Smooth muscle cell (in vitro differentiated cells): ENCODE results near the gene KCNG2. TPM values are rescaled to one million over a fixed set of nuclear protein-coding genes. Genes with fewer than 3 reads are reported as not detected.
A peak's percentile ranks its signal among the peaks of the same experiment; 100 is the strongest.

Experiments used
- DNase-seq: peaks from one replicate; lab custom pipeline; 2025; ENCODE audit not compliant: unreplicated experiment; lab: John Stamatoyannopoulos, UW
- H2AFZ ChIP-seq: fragments of 200-600 bp; sonication (generic); 2 replicates; pipeline ENCODE4 v1.6.0; 2016; ENCODE audit warnings: antibody characterized with exemption, low read depth, mild to moderate bottlenecking
- H3F3A ChIP-seq: fragments of 200-600 bp; sonication (generic); 2 replicates; pipeline ENCODE4 v1.6.0; 2017; ENCODE audit warnings: antibody characterized with exemption, low read depth
- H3K27ac ChIP-seq: fragments of 200-600 bp; sonication (generic); 2 replicates; pipeline ENCODE4 v1.5.1; 2016; ENCODE audit warnings: low read depth, mild to moderate bottlenecking
- H3K27me3 ChIP-seq: fragments of 200-600 bp; sonication (generic); 2 replicates; pipeline ENCODE4 v1.6.1; 2016; ENCODE audit warnings: low read depth, mild to moderate bottlenecking
- H3K36me3 ChIP-seq: fragments of 200-600 bp; sonication (generic); 2 replicates; pipeline ENCODE4 v1.5.1; 2016; ENCODE audit warnings: low read depth
- H3K4me1 ChIP-seq: fragments of 200-600 bp; sonication (generic); 2 replicates; pipeline ENCODE4 v1.5.1; 2016; ENCODE audit warnings: low read depth
- H3K4me2 ChIP-seq: fragments of 200-600 bp; sonication (generic); 2 replicates; pipeline ENCODE4 v1.6.0; 2016; ENCODE audit warnings: mild to moderate bottlenecking
- H3K4me3 ChIP-seq: fragments of 200-600 bp; sonication (generic); 2 replicates; pipeline ENCODE4 v1.5.1; 2016; ENCODE audit warnings: mild to moderate bottlenecking
- H3K79me2 ChIP-seq: fragments of 200-600 bp; sonication (generic); 2 replicates; pipeline ENCODE4 v1.6.0; 2016; ENCODE audit warnings: low read depth, mild to moderate bottlenecking
- H3K9ac ChIP-seq: fragments of 200-600 bp; sonication (generic); 2 replicates; pipeline ENCODE4 v1.6.0; 2016; ENCODE audit warnings: low read depth
- H3K9me3 ChIP-seq: fragments of 200-600 bp; sonication (generic); replicated peaks from 2 replicates; pipeline ENCODE4 v1.5.1; 2016; ENCODE audit warnings: low read depth
- H4K20me1 ChIP-seq: fragments of 200-600 bp; sonication (generic); 2 replicates; pipeline ENCODE4 v1.6.0; 2016; ENCODE audit warnings: low read depth
- WGBS: methylation state at CpG from one replicate; pipeline ENCODE4 v1.1.7; 2016; ENCODE audit warnings: low lambda C conversion rate; 5-methylcytosine and 5-hydroxymethylcytosine counted together
- polyA plus RNA-seq: library from polyadenylated mRNA; unstranded; fragments of >200 nt; fragmentation: Nextera tagmentation; extraction: Ambion mirVana; gene quantifications from 2 replicates; pipeline ENCODE4 v1.2.1, GENCODE V29; 2016
- total RNA-seq: library from RNA; depleted of rRNA; stranded (reverse); fragments of >200 nt; gene quantifications from 2 replicates; pipeline ENCODE4 v1.2.3, GENCODE V29; 2014
- TF ChIP-seq, protein P1 (sequence below): fragments of 200-600 bp; sonication (generic); IDR thresholded peaks from 2 replicates; pipeline ENCODE4 v1.5.1; 2017; ENCODE audit warnings: borderline replicate concordance, mild to moderate bottlenecking, antibody characterized with exemption; ENCODE audit not compliant: insufficient read depth, poor library complexity, severe bottlenecking

KCNG2 gene
- total and polyA plus RNA-seq, 2 experiments from 2014 or later, result 0.17 TPM; not detected in 1

DNA sequence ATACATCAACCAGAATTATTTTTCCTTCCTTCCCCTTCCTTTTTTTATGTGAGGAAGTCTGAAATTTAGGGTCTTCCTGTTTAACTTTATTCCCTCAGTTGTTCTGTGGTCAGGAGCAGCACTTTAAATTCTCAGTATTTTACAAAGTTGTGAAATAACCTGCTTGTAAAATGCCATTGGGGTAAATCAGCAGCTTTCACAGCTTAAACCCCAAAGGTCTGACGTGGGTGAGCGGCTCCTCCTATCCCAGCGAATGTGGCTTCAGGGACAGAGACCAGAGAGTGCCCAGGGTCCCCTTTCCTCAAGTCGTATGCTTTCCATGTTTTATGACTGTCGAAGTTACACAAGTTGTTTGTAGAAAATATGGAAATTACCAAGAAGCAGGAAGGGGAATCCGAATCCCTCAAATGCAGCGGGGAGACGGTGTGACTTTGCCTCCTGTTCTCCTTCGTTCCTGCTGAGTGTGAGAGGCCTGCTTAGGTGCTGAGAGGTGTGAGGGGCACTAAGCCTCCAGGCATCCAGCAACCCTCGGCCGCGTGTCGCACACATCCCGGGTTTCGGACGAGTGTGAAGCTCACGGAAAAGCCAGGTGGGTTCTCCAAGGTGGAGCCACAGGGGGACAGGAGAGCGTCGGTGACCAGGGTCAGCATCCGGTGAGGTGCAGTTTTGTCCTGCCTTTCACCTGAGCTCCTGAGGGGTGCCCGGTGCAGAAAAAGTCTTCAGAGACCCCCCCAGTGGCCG is 10.8 kb upstream of the KCNG2 start:
- Histone ChIP-seq H3K9ac (no peak overlapping the region), H3K27ac (no peak overlapping the region), H3K9me3 (no peaks in the 10 kb centered on the region), H3K4me2 (no peak overlapping the region), H3K4me1 (no peaks in the 10 kb centered on the region), H3K36me3 (no peaks in the 10 kb centered on the region), H3F3A (no peaks in the 10 kb centered on the region), H3K79me2 (no peaks in the 10 kb centered on the region), H4K20me1 (no peaks in the 10 kb centered on the region), H3K4me3 (no peak overlapping the region), H3K27me3 (peaks cover 43% of the 10 kb centered on the region), H2AFZ (no peak overlapping the region)
- TF ChIP-seq, protein P1, sequence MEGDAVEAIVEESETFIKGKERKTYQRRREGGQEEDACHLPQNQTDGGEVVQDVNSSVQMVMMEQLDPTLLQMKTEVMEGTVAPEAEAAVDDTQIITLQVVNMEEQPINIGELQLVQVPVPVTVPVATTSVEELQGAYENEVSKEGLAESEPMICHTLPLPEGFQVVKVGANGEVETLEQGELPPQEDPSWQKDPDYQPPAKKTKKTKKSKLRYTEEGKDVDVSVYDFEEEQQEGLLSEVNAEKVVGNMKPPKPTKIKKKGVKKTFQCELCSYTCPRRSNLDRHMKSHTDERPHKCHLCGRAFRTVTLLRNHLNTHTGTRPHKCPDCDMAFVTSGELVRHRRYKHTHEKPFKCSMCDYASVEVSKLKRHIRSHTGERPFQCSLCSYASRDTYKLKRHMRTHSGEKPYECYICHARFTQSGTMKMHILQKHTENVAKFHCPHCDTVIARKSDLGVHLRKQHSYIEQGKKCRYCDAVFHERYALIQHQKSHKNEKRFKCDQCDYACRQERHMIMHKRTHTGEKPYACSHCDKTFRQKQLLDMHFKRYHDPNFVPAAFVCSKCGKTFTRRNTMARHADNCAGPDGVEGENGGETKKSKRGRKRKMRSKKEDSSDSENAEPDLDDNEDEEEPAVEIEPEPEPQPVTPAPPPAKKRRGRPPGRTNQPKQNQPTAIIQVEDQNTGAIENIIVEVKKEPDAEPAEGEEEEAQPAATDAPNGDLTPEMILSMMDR, result no peak
- WGBS, result 82% methylated on average over 22 of the region's 22 CpGs
- no peak for DNase-seq

DNA sequence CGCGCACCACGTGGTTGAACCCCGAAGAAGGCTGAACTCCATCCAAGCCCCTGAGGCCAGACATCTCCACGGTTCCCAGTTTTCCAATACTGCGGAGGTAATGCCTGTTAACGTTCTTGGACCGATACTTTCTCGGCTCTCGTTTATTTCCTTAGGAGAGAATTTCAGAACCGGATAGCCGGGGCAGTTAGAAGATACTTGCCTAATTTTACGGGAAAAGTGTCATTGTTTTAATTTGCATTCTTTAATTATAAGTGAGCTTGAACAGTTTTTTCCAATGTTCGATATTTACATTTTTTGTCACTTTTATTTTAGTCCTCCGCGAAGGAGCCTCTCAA is 10.2 kb upstream of the KCNG2 start:
- Histone ChIP-seq H3K27me3 (peaks cover 39% of the 10 kb centered on the region), H3K79me2 (no peaks in the 10 kb centered on the region), H3K4me1 (no peaks in the 10 kb centered on the region), H2AFZ (no peak overlapping the region), H3K4me3 (no peak overlapping the region), H3K9me3 (no peaks in the 10 kb centered on the region), H3F3A (no peaks in the 10 kb centered on the region), H3K4me2 (peak overlapping the region; percentile 80), H4K20me1 (no peaks in the 10 kb centered on the region), H3K36me3 (no peaks in the 10 kb centered on the region), H3K27ac (no peak overlapping the region), H3K9ac (no peak overlapping the region)
- 85% methylated on average over 16 of the region's 16 CpGs for WGBS
- TF ChIP-seq, protein P1, result no peak
- no peak for DNase-seq

DNA sequence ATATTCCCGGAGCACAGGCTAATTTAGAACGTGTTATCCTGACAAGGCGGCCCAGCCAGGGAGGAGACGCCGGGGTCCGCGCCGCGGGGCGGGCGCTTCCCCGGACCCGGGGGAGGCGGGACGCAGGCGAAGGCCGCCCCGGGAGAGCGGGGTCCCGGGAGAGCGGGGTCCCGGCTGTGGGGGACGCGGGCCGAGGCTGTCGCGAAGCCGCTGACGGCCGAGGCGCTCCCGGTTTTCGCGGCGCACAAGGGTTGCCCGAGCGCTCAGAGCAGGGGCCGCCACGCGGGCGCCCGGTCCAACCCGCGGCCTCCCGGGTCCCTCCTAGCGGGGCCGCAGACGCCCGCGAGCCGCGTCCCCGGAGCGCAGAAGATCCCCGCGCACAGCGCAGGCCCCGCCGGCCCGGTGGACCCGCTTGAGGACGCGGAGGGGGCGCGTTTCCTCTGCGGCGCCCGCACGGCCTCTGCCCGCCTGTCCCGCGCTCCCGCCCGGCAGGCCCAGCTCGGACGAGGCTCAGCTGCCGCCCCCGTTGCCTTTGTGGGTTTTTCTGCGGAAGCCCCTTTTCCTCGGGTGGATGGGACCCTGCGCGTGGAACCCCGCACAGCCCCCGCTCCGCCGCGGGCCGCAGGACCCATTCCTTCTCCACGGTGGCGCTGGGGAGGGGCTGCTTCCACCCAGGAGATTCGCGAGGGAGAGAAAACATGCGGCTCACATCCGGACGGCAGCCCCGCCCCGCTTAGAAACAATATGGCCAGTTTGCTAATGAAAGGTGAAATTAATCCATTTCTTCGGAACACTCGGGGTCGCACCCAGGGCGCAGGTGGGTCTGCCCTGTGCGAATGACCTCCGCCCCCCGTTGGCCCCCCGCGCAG is 9.6 kb upstream of the KCNG2 start:
- no peak overlapping the region for H3K9ac ChIP-seq
- H4K20me1 ChIP-seq, result no peaks in the 10 kb centered on the region
- no peak for DNase-seq
- H3K27me3 ChIP-seq, result peaks cover 39% of the 10 kb centered on the region
- H3K9me3 ChIP-seq, result no peaks in the 10 kb centered on the region
- no peaks in the 10 kb centered on the region for H3K79me2 ChIP-seq
- H3K27ac ChIP-seq, result no peak overlapping the region
- H3K36me3 ChIP-seq, result no peaks in the 10 kb centered on the region
- no peaks in the 10 kb centered on the region for H3K4me1 ChIP-seq
- H3K4me3 ChIP-seq, result peak overlapping the region; percentile 36
- peak overlapping the region; percentile 58 for H2AFZ ChIP-seq
- H3F3A ChIP-seq, result no peaks in the 10 kb centered on the region
- TF ChIP-seq, protein P1, result no peak
- H3K4me2 ChIP-seq, result peak overlapping the region; percentile 80
- WGBS, result 13% methylated on average over 85 of the region's 106 CpGs
